HCT116 (cell line): ENCODE measurements around the gene EVX2. TPM values are rescaled to one million over a fixed set of nuclear protein-coding genes. Genes with fewer than 3 reads are reported as not detected.

Source experiments
- ATAC-seq: fragments of 200-7000 bp; cut with Tn5 transposase; 2 replicates; pipeline ENCODE4 v1.9.1; 2020; ENCODE audit warnings: mild to moderate bottlenecking, moderate library complexity
- BruUV-seq: library from RNA; stranded (reverse); fragments of 400-500 nt; replicated peaks from 2 replicates; lab custom pipeline; 2021; lab: Mats Ljungman, UMichigan
- CTCF ChIA-PET: fragments of 300-600 bp; sonication (Branson Sonifier 250); formaldehyde crosslinking; loops from one replicate; lab custom pipeline; 2021; ENCODE audit warnings: antibody characterized with exemption; lab: Charles Lee
- POLR2A ChIA-PET: fragments of 300-600, 350-600 bp; sonication (Branson Sonifier 250); formaldehyde crosslinking; loops from one replicate; lab custom pipeline; 2021; ENCODE audit warnings: antibody characterized with exemption; lab: Charles Lee
- RAD21 ChIA-PET, 2 experiments: fragments of 300-600 bp; sonication (Branson Sonifier 250); formaldehyde crosslinking; loops; one replicate each; lab custom pipeline; 2023; ENCODE audit warnings: low total read pairs in 2 of 2; ENCODE audit not compliant: uncharacterized antibody in 2 of 2, unreplicated experiment in 2 of 2, low non-redundant PET in 1 of 2; lab: Charles Lee
- DNase-seq: peaks from one replicate; pipeline ENCODE4 v3.0.0-alpha.2; 2010; ENCODE audit warnings: low read depth, low spot score
- H2AFZ ChIP-seq: fragments of 200-600 bp; shearing (Covaris generic), sonication (generic); 2 replicates; pipeline ENCODE4 v1.6.1; 2017; ENCODE audit warnings: low read depth, mixed run types, mixed read lengths, antibody characterized with exemption, low read length; ENCODE audit not compliant: poor library complexity, severe bottlenecking
- H3K27ac ChIP-seq: 2 replicates; pipeline ENCODE4 v1.5.1; 2012; ENCODE audit warnings: low read depth, low read length
- H3K27me3 ChIP-seq: fragments of 200-600 bp; sonication (generic); 2 replicates; pipeline ENCODE4 v1.6.1; 2016; ENCODE audit warnings: mixed run types, low read length, mixed read lengths; ENCODE audit not compliant: insufficient read depth
- H3K36me3 ChIP-seq, 2 experiments: fragments of 200-500 bp in 1 of 2; fragments of 200-600 bp in 1 of 2; sonication (Bioruptor generic) in 1 of 2; sonication (generic) in 1 of 2; 2 replicates each; pipeline versions ENCODE4 v1.5.1 to v1.6.1; 2014 to 2016; ENCODE audit warnings: low read length in 2 of 2, inconsistent platforms in 1 of 2, mixed read lengths in 1 of 2, mixed run types in 1 of 2; ENCODE audit not compliant: insufficient read depth in 2 of 2, control insufficient read depth in 1 of 2
- H3K4me1 ChIP-seq, 2 experiments: fragments of 200-600 bp in 1 of 2; sonication (generic) in 1 of 2; 2 replicates each; pipeline versions ENCODE4 v1.5.1 to v1.6.1; 2012 to 2017; ENCODE audit warnings: low read length in 2 of 2, inconsistent platforms in 1 of 2, mild to moderate bottlenecking in 1 of 2, mixed read lengths in 1 of 2, mixed run types in 1 of 2, moderate library complexity in 1 of 2; ENCODE audit not compliant: insufficient read depth in 2 of 2, control insufficient read depth in 1 of 2
- H3K4me2 ChIP-seq: fragments of 200-600 bp; sonication (generic); 2 replicates; pipeline ENCODE4 v1.6.1; 2017; ENCODE audit warnings: mixed run types, low read length, mixed read lengths
- H3K4me3 ChIP-seq, 2 experiments: fragments of 200-600 bp in 1 of 2; sonication (generic) in 1 of 2; replicated peaks in 1 of 2; 2 replicates each; pipeline ENCODE4 v1.5.1; 2011 to 2016; ENCODE audit warnings: low read length in 2 of 2, control low read depth in 1 of 2, low read depth in 1 of 2, mild to moderate bottlenecking in 1 of 2, mixed read lengths in 1 of 2, mixed run types in 1 of 2
- H3K79me2 ChIP-seq: fragments of 200-600 bp; sonication (generic); 2 replicates; pipeline ENCODE4 v1.6.1; 2017; ENCODE audit warnings: mild to moderate bottlenecking, mixed run types, low read length, moderate library complexity, mixed read lengths; ENCODE audit not compliant: insufficient read depth
- H3K9ac ChIP-seq: fragments of 200-600 bp; sonication (generic); 2 replicates; pipeline ENCODE4 v1.6.1; 2016; ENCODE audit warnings: low read length, mixed read lengths
- H3K9me2 ChIP-seq: fragments of 200-600 bp; sonication (generic), shearing (Covaris generic); 2 replicates; pipeline ENCODE4 v1.6.1; 2017; ENCODE audit warnings: mixed run types, mild to moderate bottlenecking, moderate library complexity; ENCODE audit not compliant: insufficient read depth
- H3K9me3 ChIP-seq, 2 experiments: fragments of 200-500 bp in 1 of 2; fragments of 200-600 bp in 1 of 2; sonication (Bioruptor generic) in 1 of 2; sonication (generic) in 1 of 2; 2 replicates each; pipeline ENCODE4 v1.6.1; 2014 to 2017; ENCODE audit warnings: low read length in 2 of 2, mixed read lengths in 2 of 2, inconsistent platforms in 1 of 2, low read depth in 1 of 2, mild to moderate bottlenecking in 1 of 2, mixed run types in 1 of 2, moderate library complexity in 1 of 2; ENCODE audit not compliant: control insufficient read depth in 1 of 2, insufficient read depth in 1 of 2
- H4K20me1 ChIP-seq: fragments of 200-600 bp; sonication (generic), shearing (Covaris generic); 2 replicates; pipeline ENCODE4 v1.6.1; 2017; ENCODE audit warnings: mixed run types, mild to moderate bottlenecking, moderate library complexity; ENCODE audit not compliant: insufficient read depth
- ATF3 ChIP-seq: IDR thresholded peaks from 2 replicates; pipeline ENCODE4 v1.6.1; 2012
- CBX3 ChIP-seq: IDR thresholded peaks from 2 replicates; pipeline ENCODE4 v1.6.1; 2012; ENCODE audit warnings: low read depth
- CTCF ChIP-seq, 3 experiments: fragments of 200-600 bp in 1 of 3; sonication (generic) in 1 of 3; IDR thresholded peaks in 2 of 3; conservative IDR thresholded peaks in 1 of 3; 2 replicates each; pipeline ENCODE4 v1.5.1; 2012 to 2017; ENCODE audit warnings: low read depth in 2 of 3, low read length in 2 of 3, antibody characterized with exemption in 1 of 3, borderline replicate concordance in 1 of 3, control low read depth in 1 of 3, mild to moderate bottlenecking in 1 of 3, mixed read lengths in 1 of 3, mixed run types in 1 of 3, moderate library complexity in 1 of 3; ENCODE audit not compliant: insufficient read depth in 1 of 3
- EGR1 ChIP-seq: IDR thresholded peaks from 2 replicates; pipeline ENCODE4 v1.6.1; 2012; ENCODE audit warnings: low read depth
- ELF1 ChIP-seq: IDR thresholded peaks from 2 replicates; pipeline ENCODE4 v1.6.1; 2012; ENCODE audit warnings: low read depth, borderline replicate concordance
- EZH2 ChIP-seq: fragments of 200-600 bp; sonication (generic); IDR thresholded peaks from 2 replicates; pipeline ENCODE4 v1.6.1; 2017; ENCODE audit warnings: antibody characterized with exemption, mixed run types
- EZH2phosphoT487 ChIP-seq: fragments of 200-600 bp; IDR thresholded peaks from 2 replicates; pipeline ENCODE4 v1.6.1; 2018; ENCODE audit warnings: antibody characterized with exemption, borderline replicate concordance
- FOSL1 ChIP-seq: IDR thresholded peaks from 2 replicates; pipeline ENCODE4 v1.6.1; 2012; ENCODE audit warnings: low read depth
- JUND ChIP-seq: IDR thresholded peaks from 2 replicates; pipeline ENCODE4 v1.6.1; 2012
- POLR2A ChIP-seq: IDR thresholded peaks from 2 replicates; pipeline ENCODE4 v1.7.0; 2011; ENCODE audit warnings: borderline replicate concordance; ENCODE audit not compliant: insufficient read depth, insufficient read length; ENCODE audit errors: extremely low read depth
- POLR2AphosphoS5 ChIP-seq: IDR thresholded peaks from 2 replicates; pipeline ENCODE4 v1.6.1; 2011; ENCODE audit warnings: mild to moderate bottlenecking, low read depth, low read length, moderate library complexity
- RAD21 ChIP-seq: IDR thresholded peaks from 2 replicates; pipeline ENCODE4 v1.6.1; 2012; ENCODE audit warnings: low read depth, mild to moderate bottlenecking
- SIN3A ChIP-seq: IDR thresholded peaks from 2 replicates; pipeline ENCODE4 v1.6.1; 2012; ENCODE audit warnings: low read depth
- SP1 ChIP-seq: IDR thresholded peaks from 2 replicates; pipeline ENCODE4 v1.6.1; 2012; ENCODE audit warnings: low read depth
- SRF ChIP-seq: IDR thresholded peaks from 2 replicates; pipeline ENCODE4 v1.6.1; 2012; ENCODE audit warnings: low read depth
- ZNF274 ChIP-seq: fragments of 200-500 bp; sonication (Bioruptor generic); IDR thresholded peaks from 2 replicates; pipeline ENCODE4 v1.6.1; 2014; ENCODE audit warnings: mild to moderate bottlenecking, low read depth, low read length, inconsistent platforms
- intact Hi-C: fragments of 100-400 bp; cut with micrococcal nuclease; formaldehyde crosslinking; loops from 2 replicates; pipeline ENCODE4 v1.10.0; 2022
- total RNA-seq: library from RNA; stranded (reverse); gene quantifications from one replicate; pipeline ENCODE4 v1.2.1, GENCODE V29; 2021; ENCODE audit not compliant: unreplicated experiment

EVX2 gene
- total RNA-seq, 1 experiment from 2014 or later = not detected

GRCh38 chr2:176132205-176133171 is 48.7 kb upstream of the EVX2 start:
- no peaks in the 10 kb centered on the region for H3K9me3 ChIP-seq
- DNase-seq = no peak
- ChIA-PET CTCF (interaction anchor here (0.9 to 3.7 kb wide), 8 partner anchors 8 to 522 kb away, joined by 3 to 19 read pairs (median 6); no protein-coding TSS in a partner anchor), RAD21 (no interaction called here), POLR2A (no interaction called here)
- TF ChIP-seq POLR2A = no peak
- no peak for TF ChIP-seq ZNF274
- TF ChIP-seq JUND = no peak
- TF ChIP-seq EGR1 = no peak
- no peak for TF ChIP-seq SRF
- no peak for TF ChIP-seq ELF1
- TF ChIP-seq FOSL1 = no peak
- no peak for TF ChIP-seq EZH2
- no peak for TF ChIP-seq CBX3
- no peak for TF ChIP-seq POLR2AphosphoS5
- no TSS peak for BruUV-seq
- H4K20me1 ChIP-seq = no peaks in the 10 kb centered on the region
- no peak overlapping the region for H3K4me2 ChIP-seq
- H3K4me3 ChIP-seq = no peak overlapping the region
- H3K27ac ChIP-seq = no peak overlapping the region
- intact Hi-C loops = no loop called here
- H2AFZ ChIP-seq = no peak overlapping the region
- H3K4me1 ChIP-seq = peaks cover 9 to 29% of the 10 kb centered on the region in 2 experiments; a peak in 3 of 4 replicates
- no peaks in the 10 kb centered on the region for H3K36me3 ChIP-seq
- H3K79me2 ChIP-seq = no peaks in the 10 kb centered on the region
- ATAC-seq = no peak
- no peaks in the 10 kb centered on the region for H3K27me3 ChIP-seq
- H3K9ac ChIP-seq = no peak overlapping the region
- H3K9me2 ChIP-seq = no peaks in the 10 kb centered on the region

- no peaks in the 10 kb centered on the region for H3K36me3 ChIP-seq
- no peak overlapping the region for H3K27ac ChIP-seq
- ATAC-seq = no peak
- H3K27me3 ChIP-seq = no peaks in the 10 kb centered on the region
- intact Hi-C loops = no loop called here
- ChIA-PET POLR2A (no interaction called here), CTCF (interaction anchor here (0.9 to 3.7 kb wide), 6 partner anchors 9 to 522 kb away, joined by 3 to 19 read pairs (median 6); no protein-coding TSS in a partner anchor), RAD21 (no interaction called here)
- H2AFZ ChIP-seq = no peak overlapping the region
- no peak overlapping the region for H3K4me3 ChIP-seq
- H3K9ac ChIP-seq = no peak overlapping the region
- no TSS peak for BruUV-seq
- H3K9me2 ChIP-seq = no peaks in the 10 kb centered on the region
- no peak for DNase-seq
- no peaks in the 10 kb centered on the region for H3K9me3 ChIP-seq
- no peaks in the 10 kb centered on the region for H3K79me2 ChIP-seq
- H3K4me2 ChIP-seq = no peak overlapping the region
- TF ChIP-seq SP1 = no peak
- no peak for TF ChIP-seq CTCF (IDR thresholded peaks at IDR 0.05 in 2 of 3, conservative IDR thresholded peaks at IDR 0.05 in 1 of 3; ENCODE audit: borderline replicate concordance in 1 of 3, insufficient read depth in 1 of 3, low read depth in 2 of 3, low read length in 2 of 3)
- no peak for TF ChIP-seq SIN3A
- no peak for TF ChIP-seq JUND
- TF ChIP-seq POLR2AphosphoS5 = no peak
- TF ChIP-seq ATF3 = no peak
- no peak for TF ChIP-seq EZH2phosphoT487
- no peak for TF ChIP-seq RAD21
- H4K20me1 ChIP-seq = no peaks in the 10 kb centered on the region
- peaks cover 9 to 24% of the 10 kb centered on the region in 2 experiments; a peak in 3 of 4 replicates for H3K4me1 ChIP-seq
Observed at GRCh38 chr2:176131848-176132158, 48.0 kb upstream of the EVX2 start.
